K562 (cell line): ENCODE measurements around the gene SYNRG. TPM values are rescaled to one million over a fixed set of nuclear protein-coding genes. Genes with fewer than 3 reads are reported as not detected.

Source experiments
- ATAC-seq: fragments of 200-7000 bp; cut with Tn5 transposase; 3 replicates; pipeline ENCODE4 v1.9.1; 2020; ENCODE audit warnings: moderate library complexity
- BruUV-seq: library from RNA; stranded (reverse); fragments of 400-500 nt; replicated peaks from 2 replicates; lab custom pipeline; 2021; lab: Mats Ljungman, UMichigan
- CTCF ChIA-PET: fragments of 300-600 bp; formaldehyde crosslinking; extraction: SDS; loops from one replicate; lab custom pipeline; 2021; ENCODE audit warnings: low intra/inter-chr PET ratio; lab: Yijun Ruan, JAX
- POLR2A ChIA-PET: fragments of 300-600, 350-650 bp; sonication (Branson Sonifier 250); formaldehyde crosslinking; extraction: SDS; loops from one replicate; lab custom pipeline; 2021; ENCODE audit warnings: antibody characterized with exemption, inconsistent platforms; lab: Yijun Ruan, JAX
- DNase-seq, 4 experiments: peaks; one replicate each; pipeline versions ENCODE4 v3.0.0 to v3.0.0-alpha.2; 2011 to 2018; ENCODE audit warnings: low spot score in 3 of 4, mixed read lengths in 3 of 4; ENCODE audit errors: extremely low read depth in 1 of 4
- FAIRE-seq: peaks from 2 replicates; lab custom pipeline; 2011; peaks lifted over from hg19 to GRCh38; lab: Jason Lieb, UNC
- H2AFZ ChIP-seq: 2 replicates; pipeline ENCODE4 v1.6.0; 2011; ENCODE audit warnings: low read depth, low read length, control low read depth, inconsistent platforms
- H3K27ac ChIP-seq: fragments of 200-600 bp; 3 replicates; pipeline ENCODE4 v1.8.0; 2011; ENCODE audit warnings: low read depth, mild to moderate bottlenecking, control low read depth, inconsistent platforms, low read length, moderate library complexity, mixed read lengths; ENCODE audit errors: extremely low read depth
- H3K27me3 ChIP-seq, 2 experiments: fragments of 300-600 bp in 1 of 2; 2 replicates in 1 of 2; 3 replicates in 1 of 2; pipeline versions ENCODE4 v1.6.0 to v1.8.0; 2011; ENCODE audit warnings: inconsistent platforms in 2 of 2, low read length in 2 of 2, mild to moderate bottlenecking in 1 of 2, mixed read lengths in 1 of 2, moderate library complexity in 1 of 2; ENCODE audit not compliant: control insufficient read depth in 2 of 2, insufficient read depth in 2 of 2
- H3K36me3 ChIP-seq: fragments of 300-600 bp; 3 replicates; pipeline ENCODE4 v1.8.0; 2011; ENCODE audit warnings: mild to moderate bottlenecking, low read length, inconsistent platforms; ENCODE audit not compliant: control insufficient read depth, insufficient read depth
- H3K4me1 ChIP-seq, 2 experiments: fragments of 200-600 bp in 1 of 2; replicated peaks in 1 of 2; 2 replicates in 1 of 2; 3 replicates in 1 of 2; pipeline versions ENCODE4 v1.5.1 to v1.8.0; 2011; ENCODE audit warnings: inconsistent platforms in 2 of 2, low read length in 2 of 2, mild to moderate bottlenecking in 1 of 2, mixed read lengths in 1 of 2, moderate library complexity in 1 of 2; ENCODE audit not compliant: control insufficient read depth in 2 of 2, insufficient read depth in 2 of 2
- H3K4me2 ChIP-seq: 2 replicates; pipeline ENCODE4 v1.6.1; 2011; ENCODE audit warnings: low read length, control low read depth, inconsistent platforms, mixed read lengths; ENCODE audit not compliant: insufficient read depth
- H3K4me3 ChIP-seq: fragments of 200-600 bp; sonication (generic), shearing (Covaris generic); 2 replicates; pipeline ENCODE4 v1.5.1; 2016; ENCODE audit warnings: control low read depth, inconsistent platforms
- H3K79me2 ChIP-seq: fragments of 200-600 bp; 3 replicates; pipeline ENCODE4 v1.8.0; 2011; ENCODE audit warnings: low read length, inconsistent platforms; ENCODE audit not compliant: control insufficient read depth, insufficient read depth
- H3K9ac ChIP-seq, 2 experiments: 2 replicates each; pipeline versions ENCODE4 v1.6.0 to v1.6.1; 2011; ENCODE audit warnings: low read depth in 2 of 2, low read length in 2 of 2, control low read depth in 1 of 2, inconsistent platforms in 1 of 2, mild to moderate bottlenecking in 1 of 2, mixed read lengths in 1 of 2; ENCODE audit not compliant: insufficient read depth in 1 of 2
- H3K9me1 ChIP-seq: one replicate; pipeline ENCODE4 v1.6.0; 2011; ENCODE audit warnings: inconsistent platforms, mild to moderate bottlenecking, low read length, moderate library complexity; ENCODE audit not compliant: control insufficient read depth, insufficient read depth
- H3K9me3 ChIP-seq: replicated peaks from 2 replicates; pipeline ENCODE4 v1.5.1; 2011; ENCODE audit warnings: low read depth, low read length, inconsistent platforms; ENCODE audit not compliant: control insufficient read depth, insufficient read depth
- H4K20me1 ChIP-seq: replicated peaks from 2 replicates; pipeline ENCODE4 v1.6.1; 2011; ENCODE audit warnings: low read length, inconsistent platforms, mixed read lengths; ENCODE audit not compliant: control insufficient read depth, insufficient read depth
- EGR1 ChIP-seq: fragments of 450-650 bp; conservative IDR thresholded peaks from 2 replicates; pipeline ENCODE4 v1.6.1; 2017; ENCODE audit warnings: mild to moderate bottlenecking
- MAFG ChIP-seq: fragments of 450-650 bp; conservative IDR thresholded peaks from 2 replicates; pipeline ENCODE4 v1.6.1; 2016; ENCODE audit warnings: missing genetic modification characterization, missing compliant biosample characterization
- RAD21 ChIP-seq, 2 experiments: fragments of 250-450 bp in 1 of 2; fragments of 450-650 bp in 1 of 2; sonication (Bioruptor Pico) in 1 of 2; formaldehyde crosslinking in 1 of 2; IDR thresholded peaks in 1 of 2; conservative IDR thresholded peaks in 1 of 2; 2 replicates each; pipeline versions ENCODE4 v1.4.0 to v1.8.0; 2020 to 2022; ENCODE audit warnings: mild to moderate bottlenecking in 2 of 2, moderate library complexity in 1 of 2
- ZNF717 ChIP-seq: fragments of 250-450 bp; sonication (Bioruptor Pico); IDR thresholded peaks from 2 replicates; pipeline ENCODE4 v1.5.0; 2021
- ZSCAN29 ChIP-seq: fragments of 450-650 bp; IDR thresholded peaks from 2 replicates; pipeline ENCODE4 v1.6.1; 2017
- WGBS: fragments of 100-300 bp; shearing (Covaris generic); methylation state at CpG from one replicate; pipeline ENCODE4 v1.1.6; 2016; ENCODE audit warnings: low coverage, mixed read lengths; ENCODE audit not compliant: insufficient coverage; ENCODE audit errors: missing lambda C conversion rate; 5-methylcytosine and 5-hydroxymethylcytosine counted together
- in situ Hi-C: fragments of 300-500 bp; cut with MboI; formaldehyde crosslinking; loops from 4 replicates; pipeline ENCODE4 v1.15.0; 2018; ENCODE audit warnings: inconsistent platforms, mixed read lengths
- intact Hi-C: fragments of 100-400 bp; cut with micrococcal nuclease; formaldehyde crosslinking; loops from 2 replicates; pipeline ENCODE4 v1.14.2; 2022
- polyA plus RNA-seq, 8 experiments: library from polyadenylated mRNA; depleted of rRNA in 4 of 8; stranded (reverse) in 5 of 8; unstranded in 3 of 8; fragments of >200 nt; fragmentation: Nextera tagmentation in 2 of 8; fragmentation: Illumina TruSeq in 1 of 8; extraction: Ambion mirVana in 2 of 8; extraction: Trizol in 1 of 8; gene quantifications; 2 replicates each; pipeline versions ENCODE4 v1.2.1 to v1.2.3, GENCODE V29; 2011 to 2014; ENCODE audit warnings: inconsistent platforms in 1 of 8, missing spikeins in 1 of 8
- total RNA-seq, 7 experiments: library from RNA; depleted of rRNA in 6 of 7; stranded (reverse); fragments of >200 nt in 6 of 7; fragmentation: Illumina TruSeq in 2 of 7; extraction: Trizol in 2 of 7; gene quantifications; 2 replicates each; pipeline versions ENCODE4 v1.2.1 to v1.2.3, GENCODE V29; 2011 to 2021; ENCODE audit warnings: low replicate concordance in 1 of 7
- TF ChIP-seq, protein P1 (sequence below): IDR thresholded peaks from 2 replicates; pipeline ENCODE4 v1.6.1; 2011; ENCODE audit warnings: borderline replicate concordance, low read depth, mild to moderate bottlenecking, moderate library complexity, low read length; ENCODE audit not compliant: insufficient read depth, poor library complexity, severe bottlenecking
- TF ChIP-seq, protein P2 (sequence below), 3 experiments: IDR thresholded peaks in 2 of 3; conservative IDR thresholded peaks in 1 of 3; 2 replicates each; pipeline ENCODE4 v1.5.1; 2011 to 2012; ENCODE audit warnings: low read length in 3 of 3, mild to moderate bottlenecking in 3 of 3, control low read depth in 2 of 3, improper control_type of control experiment in 1 of 3, inconsistent platforms in 1 of 3, low read depth in 1 of 3, mixed read lengths in 1 of 3, moderate library complexity in 1 of 3; ENCODE audit not compliant: insufficient read depth in 2 of 3

SYNRG gene
- total and polyA plus RNA-seq, 9 of the 15 experiments (the other 6 are each of a cell fraction or from before 2014, with no cell fraction given) = 2.9 to 28.2 (median 15.1) TPM

DNA sequence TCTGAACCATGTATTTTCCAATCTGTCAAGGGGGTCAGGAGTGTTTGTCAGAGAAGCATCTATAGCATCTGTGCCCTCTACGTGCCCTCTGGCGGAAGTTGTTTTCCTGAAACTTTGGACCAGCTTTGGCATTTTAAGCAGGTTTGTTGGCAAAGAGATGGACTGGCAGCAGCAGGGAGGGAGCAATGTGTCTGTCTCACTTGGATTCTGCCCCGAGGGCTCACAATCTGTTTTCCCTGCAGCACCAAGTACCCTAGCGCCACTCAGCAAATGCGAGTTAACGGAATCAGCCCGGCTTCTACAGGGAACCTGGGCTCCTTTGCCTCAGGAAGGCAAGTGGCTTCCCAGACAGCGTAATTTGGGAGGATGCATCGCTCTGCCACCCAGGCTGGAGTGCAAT is 102.1 kb downstream of the SYNRG start:
- Histone ChIP-seq H3K27me3 (no peaks in the 10 kb centered on the region), H3K4me1 (peaks cover 0 to 3% of the 10 kb centered on the region in 2 experiments; a peak in 1 of 5 replicates), H2AFZ (no peak overlapping the region), H3K9me1 (peaks cover 6% of the 10 kb centered on the region), H3K27ac (no peak overlapping the region), H3K9me3 (no peaks in the 10 kb centered on the region), H3K36me3 (peaks cover 18% of the 10 kb centered on the region; the same call in 2 of the 3 replicates), H3K4me2 (no peak overlapping the region), H3K9ac (no peak overlapping the region), H3K79me2 (peaks cover 64% of the 10 kb centered on the region), H3K4me3 (no peak overlapping the region), H4K20me1 (peaks cover 15% of the 10 kb centered on the region)
- intact Hi-C loops (no loop called here), in situ Hi-C loops (no loop called here)
- DNase-seq = no peak
- no peak for ATAC-seq
- no TSS peak for BruUV-seq
- no peak for FAIRE-seq
- ChIA-PET CTCF (interaction anchor here (0.6 kb wide), 1 partner anchor 129 kb away, joined by 3 read pairs; no protein-coding TSS in a partner anchor), POLR2A (interaction anchor here (0.6 to 1.5 kb wide), 3 partner anchors 8 to 19 kb away, joined by 3 read pairs; no protein-coding TSS in a partner anchor)
- TF ChIP-seq ZNF717 (CRISPR knock-in tag) = no peak
- no peak for TF ChIP-seq EGR1
- WGBS = 98% methylated on average over 8 of the region's 9 CpGs

DNA sequence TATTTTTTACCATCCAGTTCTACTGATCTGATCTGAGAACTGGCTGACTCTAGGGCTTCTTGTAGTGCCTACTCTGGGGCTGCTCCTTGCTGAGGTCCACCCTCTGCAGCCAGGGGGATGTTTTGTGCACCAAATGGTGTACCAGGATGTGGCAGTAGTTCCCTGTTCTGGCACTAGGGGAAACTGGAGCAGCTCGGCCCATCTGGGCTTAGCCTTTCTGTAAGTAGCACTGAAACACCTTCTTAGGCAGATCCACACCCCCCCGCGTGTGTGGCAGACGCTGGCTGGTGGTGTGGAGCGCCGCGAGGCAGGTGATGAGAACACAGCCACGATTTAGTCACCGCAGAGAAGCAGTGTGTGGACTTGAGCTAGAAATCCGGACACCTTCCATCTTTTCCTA is 102.5 kb downstream of the SYNRG start:
- Histone ChIP-seq H3K4me2 (no peak overlapping the region), H3K36me3 (peaks cover 14% of the 10 kb centered on the region; the same call in 2 of the 3 replicates), H2AFZ (no peak overlapping the region), H3K27ac (no peak overlapping the region), H3K27me3 (no peaks in the 10 kb centered on the region), H3K9me3 (no peaks in the 10 kb centered on the region), H3K9me1 (peaks cover 6% of the 10 kb centered on the region), H3K4me1 (peaks cover 0 to 3% of the 10 kb centered on the region in 2 experiments; a peak in 1 of 5 replicates), H3K79me2 (peaks cover 69% of the 10 kb centered on the region), H3K4me3 (no peak overlapping the region)
- no TSS peak for BruUV-seq
- ChIA-PET CTCF (interaction anchor here (0.6 kb wide), 1 partner anchor 129 kb away, joined by 3 read pairs; no protein-coding TSS in a partner anchor), POLR2A (interaction anchor here (0.6 to 1.5 kb wide), 3 partner anchors 8 to 18 kb away, joined by 3 read pairs; no protein-coding TSS in a partner anchor)
- no peak for FAIRE-seq
- 77% methylated on average over 10 of the region's 10 CpGs for WGBS
- DNase-seq = peak; percentile 43 to 61 (median 48)
- in situ Hi-C loops = no loop called here
- ATAC-seq = peak; percentile 95
- intact Hi-C loops = no loop called here
- TF ChIP-seq MAFG (tag) = no peak
- TF ChIP-seq, protein P1, sequence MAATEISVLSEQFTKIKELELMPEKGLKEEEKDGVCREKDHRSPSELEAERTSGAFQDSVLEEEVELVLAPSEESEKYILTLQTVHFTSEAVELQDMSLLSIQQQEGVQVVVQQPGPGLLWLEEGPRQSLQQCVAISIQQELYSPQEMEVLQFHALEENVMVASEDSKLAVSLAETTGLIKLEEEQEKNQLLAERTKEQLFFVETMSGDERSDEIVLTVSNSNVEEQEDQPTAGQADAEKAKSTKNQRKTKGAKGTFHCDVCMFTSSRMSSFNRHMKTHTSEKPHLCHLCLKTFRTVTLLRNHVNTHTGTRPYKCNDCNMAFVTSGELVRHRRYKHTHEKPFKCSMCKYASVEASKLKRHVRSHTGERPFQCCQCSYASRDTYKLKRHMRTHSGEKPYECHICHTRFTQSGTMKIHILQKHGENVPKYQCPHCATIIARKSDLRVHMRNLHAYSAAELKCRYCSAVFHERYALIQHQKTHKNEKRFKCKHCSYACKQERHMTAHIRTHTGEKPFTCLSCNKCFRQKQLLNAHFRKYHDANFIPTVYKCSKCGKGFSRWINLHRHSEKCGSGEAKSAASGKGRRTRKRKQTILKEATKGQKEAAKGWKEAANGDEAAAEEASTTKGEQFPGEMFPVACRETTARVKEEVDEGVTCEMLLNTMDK = peak; percentile 10
- TF ChIP-seq ZSCAN29 = no peak
- TF ChIP-seq, protein P2, sequence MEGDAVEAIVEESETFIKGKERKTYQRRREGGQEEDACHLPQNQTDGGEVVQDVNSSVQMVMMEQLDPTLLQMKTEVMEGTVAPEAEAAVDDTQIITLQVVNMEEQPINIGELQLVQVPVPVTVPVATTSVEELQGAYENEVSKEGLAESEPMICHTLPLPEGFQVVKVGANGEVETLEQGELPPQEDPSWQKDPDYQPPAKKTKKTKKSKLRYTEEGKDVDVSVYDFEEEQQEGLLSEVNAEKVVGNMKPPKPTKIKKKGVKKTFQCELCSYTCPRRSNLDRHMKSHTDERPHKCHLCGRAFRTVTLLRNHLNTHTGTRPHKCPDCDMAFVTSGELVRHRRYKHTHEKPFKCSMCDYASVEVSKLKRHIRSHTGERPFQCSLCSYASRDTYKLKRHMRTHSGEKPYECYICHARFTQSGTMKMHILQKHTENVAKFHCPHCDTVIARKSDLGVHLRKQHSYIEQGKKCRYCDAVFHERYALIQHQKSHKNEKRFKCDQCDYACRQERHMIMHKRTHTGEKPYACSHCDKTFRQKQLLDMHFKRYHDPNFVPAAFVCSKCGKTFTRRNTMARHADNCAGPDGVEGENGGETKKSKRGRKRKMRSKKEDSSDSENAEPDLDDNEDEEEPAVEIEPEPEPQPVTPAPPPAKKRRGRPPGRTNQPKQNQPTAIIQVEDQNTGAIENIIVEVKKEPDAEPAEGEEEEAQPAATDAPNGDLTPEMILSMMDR (IDR thresholded peaks at IDR 0.05 in 2 of 3, conservative IDR thresholded peaks at IDR 0.05 in 1 of 3; ENCODE audit: insufficient read depth in 2 of 3, low read depth in 1 of 3, low read length in 3 of 3) = peak; percentile 63 to 96 (median 63)
- TF ChIP-seq RAD21 (CRISPR knock-in tag; conservative IDR thresholded peaks at IDR 0.05 in 1 of 2, IDR thresholded peaks at IDR 0.05 in 1 of 2) = 0 out of 4 replicates have a peak, but pooled peaks of 1 of the 2 experiments have one; percentile 21
- TF ChIP-seq, all 486 proteins: peak for 3
- Histone ChIP-seq H3K9ac (0 out of 4 replicates have a peak overlapping the region, but pooled peaks of 1 of the 2 experiments have one; percentile 27), H4K20me1 (peaks cover 12% of the 10 kb centered on the region)
